Measurements from ENCODE around the gene SCGB3A1.

SCGB3A1 gene

GRCh38 chr5:180625125-180625790 lies 34.0 kb upstream of the SCGB3A1 start:
- no peak for DNase-seq (ENCODE audit: low read depth)

GRCh38 chr5:180624587-180624986 lies 33.3 kb upstream of the SCGB3A1 start:
- no peak for DNase-seq (ENCODE audit: low read depth)

DNA sequence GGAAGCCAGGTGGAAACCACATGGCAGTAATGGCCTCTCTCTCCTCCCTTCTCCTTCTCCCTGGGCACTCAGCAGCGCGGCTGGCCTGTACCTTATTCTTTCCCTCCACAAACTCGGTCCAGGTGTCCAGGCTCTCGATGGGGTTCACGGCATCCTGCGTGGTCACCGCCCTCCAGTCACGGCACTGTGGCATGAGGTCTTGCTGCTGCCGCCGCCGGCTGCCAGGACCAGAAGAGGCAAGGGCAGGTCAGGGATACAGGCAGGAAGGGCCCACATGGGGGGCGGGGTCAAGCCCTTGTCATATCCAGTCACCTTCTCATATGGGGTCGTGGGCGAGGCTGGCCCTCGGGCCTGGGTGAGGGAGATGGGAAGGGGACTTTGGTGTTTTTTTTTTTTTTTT lies 32.5 kb upstream of the SCGB3A1 start:
- DNase-seq (ENCODE audit: low read depth): no peak

DNA sequence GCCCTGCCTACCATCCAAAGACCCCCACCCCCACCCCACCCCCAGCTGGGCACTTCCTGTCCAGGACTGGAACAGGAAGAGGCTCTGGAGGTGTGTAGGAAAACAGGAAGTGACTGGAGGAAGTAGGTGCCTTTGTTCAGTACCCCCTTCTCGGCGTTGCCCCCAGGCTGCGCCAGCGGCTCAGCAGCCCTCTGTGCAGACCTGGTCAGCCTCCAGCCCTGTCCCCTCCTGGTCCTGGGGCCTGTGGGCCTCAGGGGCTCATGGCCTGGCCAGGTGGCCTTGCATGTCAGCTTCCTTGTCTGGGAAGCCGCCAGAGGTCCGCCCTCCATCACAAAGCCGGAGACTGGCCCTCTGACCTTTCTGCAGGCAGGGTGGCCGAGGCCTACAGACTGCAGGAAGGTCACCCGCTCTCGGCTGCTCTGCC lies 32.1 kb upstream of the SCGB3A1 start:
- DNase-seq (ENCODE audit: low read depth): no peak

- DNase-seq (ENCODE audit: low read depth): no peak
Measured at GRCh38 chr5:180622910-180623309, 31.6 kb upstream of the SCGB3A1 start.

GRCh38 chr5:180621311-180621710 lies 30.0 kb upstream of the SCGB3A1 start:
- DNase-seq (ENCODE audit: low read depth): no peak

DNA sequence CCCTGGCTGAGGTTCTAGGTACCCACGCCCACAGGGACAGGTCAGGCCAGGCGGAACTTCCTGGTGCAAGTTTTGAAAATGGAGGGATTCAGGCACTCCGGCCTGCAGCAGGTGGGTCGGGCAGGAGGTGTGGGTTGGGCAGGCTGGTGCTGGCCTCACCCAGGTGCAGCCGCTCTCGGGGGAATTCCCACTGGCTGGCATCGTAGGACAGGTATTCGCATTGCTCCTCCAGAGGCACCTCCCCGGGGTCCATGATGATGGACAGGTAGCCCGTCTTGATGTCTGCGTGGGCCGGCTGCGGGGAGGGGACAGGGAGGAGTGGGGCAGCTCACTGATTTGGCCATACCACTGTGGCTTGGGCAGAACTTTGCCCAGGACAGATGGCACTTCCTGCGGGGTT lies 28.7 kb upstream of the SCGB3A1 start:
- DNase-seq (ENCODE audit: low read depth): no peak

DNA sequence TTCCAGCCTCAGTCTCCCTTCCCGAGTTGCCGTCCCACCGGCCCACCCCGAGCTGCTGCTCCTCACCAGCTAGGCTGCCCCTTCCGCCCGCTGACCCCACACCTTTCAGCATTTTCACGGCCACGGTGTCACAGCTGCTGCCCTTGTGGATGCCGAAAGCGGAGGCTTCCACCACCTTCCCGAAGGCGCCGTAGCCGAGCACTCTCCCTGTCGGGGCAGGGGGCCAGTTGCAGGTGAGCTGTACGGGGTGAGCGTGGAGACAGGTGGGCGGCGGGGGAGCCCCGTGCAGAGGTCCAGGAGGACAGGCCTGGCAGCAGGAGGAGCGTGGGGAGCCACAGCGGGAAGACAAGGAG lies 28.2 kb upstream of the SCGB3A1 start:
- DNase-seq (ENCODE audit: low read depth): no peak

DNA sequence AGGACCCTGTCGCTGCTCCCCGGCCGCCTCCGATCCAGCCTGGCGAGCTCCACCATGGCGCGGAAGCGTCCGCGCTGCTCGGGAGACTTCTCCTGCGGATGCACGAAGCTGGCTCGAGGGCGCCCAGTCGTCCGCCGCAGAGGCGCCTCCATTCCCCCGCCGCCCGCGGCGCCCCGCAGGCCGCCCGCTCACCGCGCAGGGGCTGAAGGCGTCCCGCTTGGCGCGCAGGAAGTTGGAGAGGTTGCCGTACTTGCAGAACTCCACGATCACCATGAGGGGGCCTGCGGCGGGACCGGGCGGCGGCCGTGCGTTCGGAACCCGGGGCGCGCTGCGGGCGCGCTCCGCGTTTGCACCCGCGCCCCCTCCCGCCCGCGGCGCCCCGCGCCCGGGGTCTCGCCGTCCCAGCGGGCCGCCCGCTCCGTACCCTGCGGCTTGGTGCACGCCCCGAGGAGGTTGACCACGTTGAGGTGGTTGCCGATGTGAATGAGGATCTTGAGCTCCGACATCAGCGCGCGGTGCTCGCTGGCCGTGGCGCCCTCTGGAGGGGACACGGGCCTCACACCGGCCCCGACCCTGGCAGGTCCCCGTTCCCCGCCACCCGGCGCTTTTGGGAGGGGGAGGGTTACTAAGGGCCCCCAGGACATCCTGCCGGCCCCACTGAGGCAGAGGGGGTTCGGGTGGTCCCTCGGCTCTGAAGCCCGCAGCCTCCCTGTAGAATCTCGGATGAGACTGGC lies 27.7 kb upstream of the SCGB3A1 start:
- no peak for DNase-seq (ENCODE audit: low read depth)

DNA sequence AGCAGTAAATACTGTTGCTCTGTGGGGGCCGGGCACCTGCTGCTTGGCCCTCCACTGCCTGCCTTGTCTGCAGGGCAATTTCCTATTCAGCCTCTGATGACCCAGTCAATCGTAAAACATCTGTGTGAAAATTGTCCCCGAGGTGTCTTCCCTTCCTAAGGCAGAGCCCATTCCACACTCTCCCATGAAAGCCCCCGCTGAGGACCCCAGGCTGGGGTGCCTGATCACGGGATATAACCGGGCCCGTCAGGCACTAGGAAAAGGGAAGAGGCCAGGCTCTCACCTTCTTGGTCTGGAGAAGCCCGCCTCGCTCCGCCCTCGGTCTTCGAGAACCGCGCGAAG lies 27.2 kb upstream of the SCGB3A1 start:
- DNase-seq (ENCODE audit: low read depth): no peak

DNA sequence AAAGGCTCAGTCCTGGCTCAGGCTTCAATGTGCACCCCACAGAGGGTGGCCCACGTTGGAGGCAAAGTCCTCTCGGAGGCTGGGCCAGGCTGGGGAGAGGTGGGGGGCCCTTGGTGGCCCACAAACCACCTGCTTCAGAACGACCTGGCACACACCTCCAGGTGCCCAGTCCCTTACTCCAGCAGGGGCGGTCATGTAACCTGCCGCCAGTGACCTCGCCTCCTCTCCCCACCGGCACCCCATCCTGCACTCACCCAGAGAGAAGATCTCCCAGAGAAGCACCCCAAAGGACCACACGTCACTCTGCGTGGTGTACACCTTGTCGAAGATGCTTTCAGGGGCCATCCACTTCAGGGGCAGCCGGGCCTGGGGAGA lies 22.5 kb upstream of the SCGB3A1 start:
- DNase-seq (ENCODE audit: low read depth): no peak

GRCh38 chr5:180613188-180613813 lies 22.0 kb upstream of the SCGB3A1 start:
- DNase-seq (ENCODE audit: low read depth): no peak

DNA sequence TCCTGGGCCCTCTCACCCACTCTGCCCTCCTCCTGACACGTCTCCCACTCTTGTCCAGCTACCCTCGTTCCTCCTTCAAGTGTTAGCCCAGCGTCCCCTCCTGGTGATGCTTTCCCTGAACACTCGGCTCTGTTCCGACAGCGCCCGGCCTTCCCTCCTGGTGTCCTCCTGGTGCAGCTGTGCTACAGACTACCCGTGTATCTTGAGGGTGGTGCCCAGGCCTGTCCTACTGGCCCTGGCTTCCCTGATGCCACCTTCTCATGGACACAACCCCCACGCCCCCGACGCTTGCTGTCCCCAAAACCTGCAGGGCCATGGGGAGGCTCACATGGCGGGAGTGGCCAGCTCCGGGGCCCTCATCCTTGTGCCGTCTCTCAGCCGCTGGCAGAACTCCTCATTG lies 21.4 kb upstream of the SCGB3A1 start:
- DNase-seq (ENCODE audit: low read depth): no peak

- no peak for DNase-seq (ENCODE audit: low read depth)
Measured at GRCh38 chr5:180611140-180611850, 20.0 kb upstream of the SCGB3A1 start.

DNA sequence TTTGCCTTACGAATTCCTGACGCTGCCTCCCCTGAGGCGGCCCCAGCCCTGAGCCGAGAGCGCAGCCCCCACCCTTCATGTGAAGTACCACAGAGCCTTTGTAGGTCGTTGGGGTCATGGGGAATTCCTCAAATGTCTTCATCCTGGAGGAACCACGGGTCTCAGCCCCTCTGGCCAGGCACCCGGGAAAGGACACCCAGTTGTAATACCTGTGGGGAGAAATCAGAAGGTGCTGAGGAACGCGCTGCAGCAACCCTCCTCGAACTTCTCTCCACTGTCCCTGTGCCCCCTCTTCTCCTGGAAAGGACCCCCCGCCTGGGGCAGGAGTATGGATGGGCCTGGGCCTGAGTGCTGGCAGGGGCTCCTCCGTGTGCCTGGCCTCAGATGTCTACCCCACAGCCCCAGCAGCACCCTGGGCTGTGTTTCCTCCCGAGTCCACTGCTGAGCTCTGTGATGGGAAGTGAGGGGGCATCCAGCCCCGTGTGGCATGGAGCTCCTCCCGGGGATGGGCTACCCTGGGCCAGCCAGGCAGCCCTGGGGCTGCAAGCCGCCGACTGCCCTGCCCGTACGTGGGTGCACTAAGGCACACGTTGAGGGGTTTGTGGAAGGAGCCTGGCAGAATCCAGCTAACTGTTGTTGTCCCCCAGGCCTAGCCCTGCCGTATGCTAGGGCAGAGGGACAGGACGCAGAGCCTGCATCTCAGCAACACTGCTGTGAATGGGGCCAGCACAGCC lies 18.7 kb upstream of the SCGB3A1 start:
- DNase-seq (ENCODE audit: low read depth): no peak

GRCh38 chr5:180609386-180609785 lies 18.1 kb upstream of the SCGB3A1 start:
- DNase-seq (ENCODE audit: low read depth): no peak

- no peak for DNase-seq (ENCODE audit: low read depth)
Measured at GRCh38 chr5:180608572-180609310, 17.4 kb upstream of the SCGB3A1 start.

- no peak for DNase-seq (ENCODE audit: low read depth)
Measured at GRCh38 chr5:180607861-180608571, 16.7 kb upstream of the SCGB3A1 start.

GRCh38 chr5:180606215-180606785 lies 15.0 kb upstream of the SCGB3A1 start:
- no peak for DNase-seq (ENCODE audit: low read depth)

DNA sequence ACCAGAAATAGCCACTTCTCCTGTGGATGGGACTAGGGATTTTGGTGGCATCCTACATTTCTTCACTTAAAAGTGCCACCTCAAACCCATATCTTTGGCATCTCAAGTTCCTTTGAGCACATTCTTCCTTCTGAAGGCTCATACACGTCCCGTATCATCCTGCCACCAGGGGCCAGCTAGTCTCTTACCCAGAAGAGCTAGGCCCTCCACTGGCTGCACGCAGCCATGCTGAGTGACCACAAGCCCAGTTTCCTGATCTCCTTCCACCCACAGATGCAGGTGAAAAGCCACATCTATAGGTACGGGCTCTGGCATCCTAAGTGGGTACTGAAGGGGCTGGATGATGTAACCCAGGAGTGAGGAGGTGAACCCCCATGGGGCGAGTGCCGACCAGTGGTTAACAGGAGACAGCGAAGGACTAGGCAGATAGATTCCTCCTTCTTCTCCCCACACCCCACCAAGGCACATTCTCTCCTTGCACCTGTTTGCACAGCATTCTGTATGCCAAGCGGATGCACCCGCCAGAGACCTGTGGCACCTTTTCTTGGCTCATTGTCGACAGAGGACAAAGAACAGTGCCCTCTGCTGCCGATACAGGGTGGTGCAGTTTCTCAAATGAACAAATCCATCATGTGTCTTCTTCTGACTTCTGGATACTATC lies 14.4 kb upstream of the SCGB3A1 start:
- no peak for DNase-seq (ENCODE audit: low read depth)

Data from GM04503 (cell line).